Measurements from ENCODE around the gene ATXN2.

DNA sequence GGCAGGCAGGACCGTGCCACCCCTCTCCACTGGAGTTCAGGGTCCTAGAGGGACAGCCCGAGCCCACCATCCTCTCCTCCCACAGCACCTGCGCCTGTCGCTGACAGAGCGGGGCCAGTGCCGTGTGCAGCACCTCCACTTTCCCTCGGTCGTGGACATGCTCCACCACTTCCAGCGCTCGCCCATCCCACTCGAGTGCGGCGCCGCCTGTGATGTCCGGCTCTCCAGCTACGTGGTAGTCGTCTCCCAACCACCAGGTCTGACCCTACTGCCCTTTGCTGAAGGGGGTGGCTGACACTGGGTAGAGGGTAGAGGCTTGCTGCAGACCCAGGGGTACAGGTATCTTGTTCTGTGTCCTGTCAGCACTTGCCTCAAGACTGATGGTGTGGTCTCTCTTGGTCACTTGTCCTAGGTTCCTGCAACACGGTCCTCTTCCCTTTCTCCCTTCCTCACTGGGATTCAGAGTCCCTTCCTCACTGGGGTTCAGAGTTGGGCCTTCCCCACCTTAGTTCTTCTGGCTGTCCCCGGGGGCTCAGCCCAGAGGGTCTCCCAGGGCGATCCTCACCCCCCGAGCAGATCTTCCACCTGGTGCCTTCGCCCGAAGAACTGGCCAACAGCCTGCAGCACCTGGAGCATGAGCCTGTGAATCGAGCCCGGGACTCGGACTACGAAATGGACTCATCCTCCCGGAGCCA lies 151.4 kb downstream of the ATXN2 start:
- TF ChIP-seq, protein P1, sequence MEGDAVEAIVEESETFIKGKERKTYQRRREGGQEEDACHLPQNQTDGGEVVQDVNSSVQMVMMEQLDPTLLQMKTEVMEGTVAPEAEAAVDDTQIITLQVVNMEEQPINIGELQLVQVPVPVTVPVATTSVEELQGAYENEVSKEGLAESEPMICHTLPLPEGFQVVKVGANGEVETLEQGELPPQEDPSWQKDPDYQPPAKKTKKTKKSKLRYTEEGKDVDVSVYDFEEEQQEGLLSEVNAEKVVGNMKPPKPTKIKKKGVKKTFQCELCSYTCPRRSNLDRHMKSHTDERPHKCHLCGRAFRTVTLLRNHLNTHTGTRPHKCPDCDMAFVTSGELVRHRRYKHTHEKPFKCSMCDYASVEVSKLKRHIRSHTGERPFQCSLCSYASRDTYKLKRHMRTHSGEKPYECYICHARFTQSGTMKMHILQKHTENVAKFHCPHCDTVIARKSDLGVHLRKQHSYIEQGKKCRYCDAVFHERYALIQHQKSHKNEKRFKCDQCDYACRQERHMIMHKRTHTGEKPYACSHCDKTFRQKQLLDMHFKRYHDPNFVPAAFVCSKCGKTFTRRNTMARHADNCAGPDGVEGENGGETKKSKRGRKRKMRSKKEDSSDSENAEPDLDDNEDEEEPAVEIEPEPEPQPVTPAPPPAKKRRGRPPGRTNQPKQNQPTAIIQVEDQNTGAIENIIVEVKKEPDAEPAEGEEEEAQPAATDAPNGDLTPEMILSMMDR (IDR thresholded peaks at IDR 0.05; ENCODE audit: low read depth, low read length, missing input control), result no peak
- TF ChIP-seq EGR1 (IDR thresholded peaks at IDR 0.05; ENCODE audit: low read depth in 2 of 2), result no peak
- TF ChIP-seq, protein P2, sequence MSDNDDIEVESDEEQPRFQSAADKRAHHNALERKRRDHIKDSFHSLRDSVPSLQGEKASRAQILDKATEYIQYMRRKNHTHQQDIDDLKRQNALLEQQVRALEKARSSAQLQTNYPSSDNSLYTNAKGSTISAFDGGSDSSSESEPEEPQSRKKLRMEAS (IDR thresholded peaks at IDR 0.05), result no peak
- no peak for TF ChIP-seq RAD21 (IDR thresholded peaks at IDR 0.05)
- TF ChIP-seq, protein P3, sequence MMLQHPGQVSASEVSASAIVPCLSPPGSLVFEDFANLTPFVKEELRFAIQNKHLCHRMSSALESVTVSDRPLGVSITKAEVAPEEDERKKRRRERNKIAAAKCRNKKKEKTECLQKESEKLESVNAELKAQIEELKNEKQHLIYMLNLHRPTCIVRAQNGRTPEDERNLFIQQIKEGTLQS (IDR thresholded peaks at IDR 0.05), result no peak
- no peak for TF ChIP-seq TAF1 (conservative IDR thresholded peaks at IDR 0.05)
- TF ChIP-seq SP1 (IDR thresholded peaks at IDR 0.05), result no peak
- TF ChIP-seq, protein P4, sequence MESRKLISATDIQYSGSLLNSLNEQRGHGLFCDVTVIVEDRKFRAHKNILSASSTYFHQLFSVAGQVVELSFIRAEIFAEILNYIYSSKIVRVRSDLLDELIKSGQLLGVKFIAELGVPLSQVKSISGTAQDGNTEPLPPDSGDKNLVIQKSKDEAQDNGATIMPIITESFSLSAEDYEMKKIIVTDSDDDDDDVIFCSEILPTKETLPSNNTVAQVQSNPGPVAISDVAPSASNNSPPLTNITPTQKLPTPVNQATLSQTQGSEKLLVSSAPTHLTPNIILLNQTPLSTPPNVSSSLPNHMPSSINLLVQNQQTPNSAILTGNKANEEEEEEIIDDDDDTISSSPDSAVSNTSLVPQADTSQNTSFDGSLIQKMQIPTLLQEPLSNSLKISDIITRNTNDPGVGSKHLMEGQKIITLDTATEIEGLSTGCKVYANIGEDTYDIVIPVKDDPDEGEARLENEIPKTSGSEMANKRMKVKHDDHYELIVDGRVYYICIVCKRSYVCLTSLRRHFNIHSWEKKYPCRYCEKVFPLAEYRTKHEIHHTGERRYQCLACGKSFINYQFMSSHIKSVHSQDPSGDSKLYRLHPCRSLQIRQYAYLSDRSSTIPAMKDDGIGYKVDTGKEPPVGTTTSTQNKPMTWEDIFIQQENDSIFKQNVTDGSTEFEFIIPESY (IDR thresholded peaks at IDR 0.05), result no peak
- TF ChIP-seq, protein P5, sequence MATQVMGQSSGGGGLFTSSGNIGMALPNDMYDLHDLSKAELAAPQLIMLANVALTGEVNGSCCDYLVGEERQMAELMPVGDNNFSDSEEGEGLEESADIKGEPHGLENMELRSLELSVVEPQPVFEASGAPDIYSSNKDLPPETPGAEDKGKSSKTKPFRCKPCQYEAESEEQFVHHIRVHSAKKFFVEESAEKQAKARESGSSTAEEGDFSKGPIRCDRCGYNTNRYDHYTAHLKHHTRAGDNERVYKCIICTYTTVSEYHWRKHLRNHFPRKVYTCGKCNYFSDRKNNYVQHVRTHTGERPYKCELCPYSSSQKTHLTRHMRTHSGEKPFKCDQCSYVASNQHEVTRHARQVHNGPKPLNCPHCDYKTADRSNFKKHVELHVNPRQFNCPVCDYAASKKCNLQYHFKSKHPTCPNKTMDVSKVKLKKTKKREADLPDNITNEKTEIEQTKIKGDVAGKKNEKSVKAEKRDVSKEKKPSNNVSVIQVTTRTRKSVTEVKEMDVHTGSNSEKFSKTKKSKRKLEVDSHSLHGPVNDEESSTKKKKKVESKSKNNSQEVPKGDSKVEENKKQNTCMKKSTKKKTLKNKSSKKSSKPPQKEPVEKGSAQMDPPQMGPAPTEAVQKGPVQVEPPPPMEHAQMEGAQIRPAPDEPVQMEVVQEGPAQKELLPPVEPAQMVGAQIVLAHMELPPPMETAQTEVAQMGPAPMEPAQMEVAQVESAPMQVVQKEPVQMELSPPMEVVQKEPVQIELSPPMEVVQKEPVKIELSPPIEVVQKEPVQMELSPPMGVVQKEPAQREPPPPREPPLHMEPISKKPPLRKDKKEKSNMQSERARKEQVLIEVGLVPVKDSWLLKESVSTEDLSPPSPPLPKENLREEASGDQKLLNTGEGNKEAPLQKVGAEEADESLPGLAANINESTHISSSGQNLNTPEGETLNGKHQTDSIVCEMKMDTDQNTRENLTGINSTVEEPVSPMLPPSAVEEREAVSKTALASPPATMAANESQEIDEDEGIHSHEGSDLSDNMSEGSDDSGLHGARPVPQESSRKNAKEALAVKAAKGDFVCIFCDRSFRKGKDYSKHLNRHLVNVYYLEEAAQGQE (IDR thresholded peaks at IDR 0.05), result no peak

Measured in liver (tissue), 3 donors.